Measurements from ENCODE around the gene PRR16.

PRR16 gene

DNA sequence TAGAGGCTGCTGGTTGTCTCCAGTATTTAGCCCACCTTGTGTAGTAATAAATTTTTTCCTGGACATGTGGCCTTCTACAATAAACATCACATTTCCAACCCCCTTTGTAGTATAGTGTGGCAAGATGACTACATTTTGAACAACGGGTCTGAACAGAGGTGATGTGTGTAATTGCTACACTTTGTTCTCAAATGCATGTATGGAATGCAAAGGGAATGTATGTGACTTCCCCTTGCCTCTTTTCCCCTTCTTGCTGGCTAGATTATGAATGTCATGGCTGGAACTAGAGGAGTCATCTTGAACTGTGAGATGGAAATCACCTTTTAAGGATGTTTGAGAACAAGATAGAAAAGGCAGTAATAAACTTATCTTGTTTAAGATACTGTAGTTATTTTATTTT lies 54.5 kb downstream of the PRR16 start:
- DNase-seq, result no peak

DNA sequence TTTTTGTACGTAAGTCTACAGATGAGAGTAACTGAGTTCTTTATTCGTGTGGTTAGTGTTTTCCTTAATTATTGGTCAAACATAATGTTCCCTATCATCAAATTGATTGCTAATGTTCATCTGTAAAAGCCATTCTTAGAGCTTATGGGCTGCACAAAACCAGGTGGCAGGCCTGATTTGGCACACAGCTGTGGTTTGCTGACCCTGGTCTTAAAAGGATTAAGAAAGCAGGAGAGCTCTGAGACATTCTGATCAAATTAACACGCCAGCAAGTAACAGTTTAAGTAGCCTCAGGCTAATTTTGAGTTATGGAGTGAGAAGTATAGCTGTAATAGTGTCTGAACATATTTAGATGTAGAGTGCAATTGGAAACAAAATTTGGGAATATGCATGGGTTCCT lies 63.2 kb downstream of the PRR16 start:
- DNase-seq, result no peak

DNA sequence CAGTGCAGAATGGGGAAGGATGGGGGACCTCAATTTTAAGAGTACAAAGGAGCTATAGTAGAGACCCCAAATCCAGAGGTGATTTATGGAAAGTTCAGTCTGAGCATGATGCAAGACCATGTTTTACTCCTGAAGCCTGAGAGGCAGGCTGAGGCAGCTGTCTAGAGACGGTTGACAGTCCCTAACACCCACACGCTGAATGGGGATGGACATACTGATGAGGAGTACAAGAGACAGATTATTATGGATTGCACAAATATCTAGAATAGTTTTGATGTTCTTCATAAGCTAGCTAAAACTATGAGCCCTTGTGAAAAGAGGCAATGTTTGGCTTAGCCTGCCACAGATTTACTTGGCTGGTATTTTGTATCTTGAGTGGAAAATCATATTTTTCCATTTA lies 64.5 kb downstream of the PRR16 start:
- DNase-seq, result no peak

GRCh38 chr5:120529386-120529785 lies 65.3 kb downstream of the PRR16 start:
- no peak for DNase-seq

DNA sequence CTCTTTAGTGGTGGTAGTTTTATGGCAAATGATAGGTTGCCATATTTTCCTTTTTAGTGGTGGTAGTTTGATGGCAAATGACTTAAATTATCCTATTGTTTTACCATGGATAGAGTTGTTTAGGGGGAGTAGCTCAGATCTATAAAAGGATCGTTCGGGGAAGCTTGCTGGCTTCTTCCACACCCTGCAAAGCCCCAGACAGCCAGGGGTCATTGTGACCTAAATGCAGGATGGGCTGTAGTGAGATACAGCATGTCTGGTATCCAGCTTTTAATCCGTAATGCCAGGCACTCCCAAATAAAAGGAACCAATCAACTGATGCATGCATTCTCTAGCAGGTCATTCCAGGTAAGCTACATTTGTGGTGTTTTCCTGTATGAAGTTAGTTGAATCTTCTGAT lies 67.1 kb downstream of the PRR16 start:
- DNase-seq, result no peak

GRCh38 chr5:120532835-120533234 lies 68.7 kb downstream of the PRR16 start:
- no peak for DNase-seq

DNA sequence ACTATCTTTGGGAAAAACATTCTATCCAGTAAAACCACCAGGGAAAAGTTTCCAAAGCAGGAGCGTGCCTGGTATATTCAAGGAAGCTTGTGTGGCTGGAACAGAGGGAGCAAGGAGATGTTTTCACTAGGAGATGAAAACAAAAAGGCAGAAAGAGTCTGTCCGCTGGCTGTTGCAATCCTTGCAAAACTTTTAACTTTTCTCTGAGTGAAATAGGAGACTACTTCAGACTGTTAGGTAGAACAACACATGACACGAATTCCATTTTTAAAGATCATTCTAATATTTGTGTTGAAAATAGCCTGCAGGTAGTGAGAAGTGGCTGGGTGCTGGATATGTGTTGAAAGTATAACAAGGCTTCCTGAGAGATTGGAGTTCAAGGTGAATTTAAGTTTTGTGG lies 69.5 kb downstream of the PRR16 start:
- DNase-seq, result no peak

DNA sequence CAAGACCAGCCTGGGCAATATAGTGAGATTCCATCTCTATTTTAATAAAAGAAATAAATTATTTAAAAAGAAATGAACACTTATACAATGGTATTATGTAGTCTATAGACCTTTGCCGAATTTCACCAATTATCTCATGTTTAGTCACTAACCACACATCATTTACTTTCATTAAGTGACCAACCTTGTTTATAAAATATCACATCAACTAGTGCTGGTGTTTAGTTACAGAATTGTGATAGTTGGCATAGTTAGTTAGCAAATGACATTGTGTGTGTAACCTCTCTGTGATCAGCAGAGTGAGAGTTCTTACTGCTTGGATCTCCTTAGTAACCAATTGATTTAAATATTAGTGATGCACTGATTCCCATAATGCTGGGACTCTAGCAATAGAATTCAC lies 71.8 kb downstream of the PRR16 start:
- no peak for DNase-seq

GRCh38 chr5:120538149-120538548 lies 74.0 kb downstream of the PRR16 start:
- DNase-seq, result no peak

GRCh38 chr5:120538644-120539043 lies 74.5 kb downstream of the PRR16 start:
- DNase-seq, result no peak

- no peak for DNase-seq
Measured at GRCh38 chr5:120539471-120539870, 75.4 kb downstream of the PRR16 start.

- DNase-seq, result no peak
Measured at GRCh38 chr5:120540097-120540496, 76.0 kb downstream of the PRR16 start.

- no peak for DNase-seq
Measured at GRCh38 chr5:120544043-120544442, 79.9 kb downstream of the PRR16 start.

DNA sequence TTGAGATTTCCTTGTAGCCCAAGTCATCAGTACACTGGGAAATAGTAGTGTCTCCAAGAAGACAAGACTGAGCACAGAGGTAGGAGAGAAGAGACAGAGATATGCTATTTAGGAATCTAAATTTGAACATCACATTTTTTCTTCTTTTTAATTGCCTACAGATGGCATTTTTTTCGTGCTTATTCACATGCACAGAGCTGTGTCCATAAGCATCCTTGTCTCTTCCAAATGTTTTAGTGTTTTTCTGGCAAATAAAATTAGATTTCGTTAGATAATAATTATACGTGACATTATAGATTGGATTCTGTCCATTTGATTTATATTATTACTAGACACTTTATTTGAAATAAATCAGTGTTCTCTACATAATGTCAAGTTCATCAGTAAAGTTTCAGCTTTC lies 80.9 kb downstream of the PRR16 start:
- DNase-seq, result no peak

- DNase-seq, result no peak
Measured at GRCh38 chr5:120545951-120546350, 81.9 kb downstream of the PRR16 start.

- no peak for DNase-seq
Measured at GRCh38 chr5:120546922-120547321, 82.8 kb downstream of the PRR16 start.

DNA sequence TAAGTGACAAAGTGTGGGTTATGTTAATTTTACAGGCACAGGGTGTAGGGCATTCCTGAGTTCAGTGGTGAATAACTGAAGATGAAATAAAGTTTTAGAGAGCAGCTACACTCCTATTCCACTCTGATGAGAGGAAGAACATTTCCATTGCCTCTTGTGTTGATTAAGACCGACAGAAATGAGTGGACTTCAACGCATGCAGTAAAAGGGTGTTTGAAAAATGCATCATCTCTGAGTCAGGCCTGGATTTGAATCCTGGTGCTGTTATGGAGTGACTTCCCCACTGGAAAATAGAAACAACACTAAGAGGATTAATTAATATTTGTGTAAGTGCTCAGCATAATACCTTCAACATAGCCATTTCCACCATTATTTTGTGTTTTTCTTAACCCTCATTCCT lies 86.3 kb downstream of the PRR16 start:
- DNase-seq, result no peak

DNA sequence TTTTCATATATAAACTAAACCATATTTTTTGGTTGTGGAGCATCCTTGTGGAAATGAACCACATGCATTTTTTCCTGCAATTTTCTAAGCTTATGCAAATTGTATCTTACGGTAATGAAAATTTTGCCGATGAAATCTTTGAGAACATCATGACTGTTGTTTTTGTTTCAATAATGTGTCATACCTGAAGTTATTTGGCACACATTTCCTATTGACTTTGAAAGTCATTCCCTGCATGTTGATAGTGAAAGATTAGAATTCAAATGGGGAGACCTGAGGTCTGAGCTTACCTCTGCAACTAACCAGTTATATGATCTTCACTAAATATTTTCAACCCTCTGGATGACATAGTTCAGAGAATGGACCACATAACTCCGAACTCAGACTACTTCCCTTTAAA lies 88.5 kb downstream of the PRR16 start:
- peak; percentile 84 for DNase-seq

GRCh38 chr5:120555345-120555744 lies 91.2 kb downstream of the PRR16 start:
- no peak for DNase-seq

- DNase-seq, result no peak
Measured at GRCh38 chr5:120564013-120564412, 99.9 kb downstream of the PRR16 start.

DNA sequence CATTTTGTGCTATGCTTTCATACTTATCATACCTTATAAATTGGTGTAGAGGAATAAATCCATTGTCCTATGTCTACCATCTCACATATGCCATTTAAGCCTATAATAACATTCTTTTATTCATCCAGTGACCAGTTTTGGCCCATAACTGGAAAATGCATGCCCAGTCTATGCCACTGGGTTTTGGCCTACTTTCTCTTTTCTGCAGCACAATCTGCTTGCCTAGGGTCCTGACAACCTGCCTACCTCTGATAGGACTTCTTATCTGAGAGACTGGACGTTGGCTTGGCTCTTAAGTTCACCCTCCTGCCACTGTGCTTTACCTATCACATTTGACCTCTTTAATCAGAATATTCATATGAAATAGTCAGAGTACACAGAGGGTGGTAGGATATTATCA lies 103.0 kb downstream of the PRR16 start:
- DNase-seq, result no peak

GRCh38 chr5:120567921-120568320 lies 103.8 kb downstream of the PRR16 start:
- DNase-seq, result no peak

GRCh38 chr5:120568711-120569110 lies 104.6 kb downstream of the PRR16 start:
- DNase-seq, result no peak

DNA sequence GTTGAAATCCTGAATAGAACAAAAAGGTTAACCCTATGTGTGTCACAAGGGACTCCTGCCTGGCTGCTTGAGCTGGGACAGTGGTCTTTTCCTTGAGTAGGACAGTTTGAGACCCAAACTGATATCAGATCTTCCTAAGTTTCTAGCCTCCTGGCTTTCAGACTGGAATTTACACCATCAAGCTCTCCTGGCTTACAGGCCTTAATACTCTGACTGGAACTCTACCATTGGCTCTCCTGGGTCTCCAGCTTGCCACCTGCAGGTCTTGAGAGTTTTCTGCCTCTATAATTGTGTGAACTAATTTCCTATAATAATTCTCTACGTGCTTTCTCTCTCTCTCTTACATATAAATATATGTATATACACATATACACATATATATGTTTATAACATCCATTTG lies 112.5 kb downstream of the PRR16 start:
- DNase-seq, result no peak

GRCh38 chr5:120582635-120583034 lies 118.5 kb downstream of the PRR16 start:
- no peak for DNase-seq

DNA sequence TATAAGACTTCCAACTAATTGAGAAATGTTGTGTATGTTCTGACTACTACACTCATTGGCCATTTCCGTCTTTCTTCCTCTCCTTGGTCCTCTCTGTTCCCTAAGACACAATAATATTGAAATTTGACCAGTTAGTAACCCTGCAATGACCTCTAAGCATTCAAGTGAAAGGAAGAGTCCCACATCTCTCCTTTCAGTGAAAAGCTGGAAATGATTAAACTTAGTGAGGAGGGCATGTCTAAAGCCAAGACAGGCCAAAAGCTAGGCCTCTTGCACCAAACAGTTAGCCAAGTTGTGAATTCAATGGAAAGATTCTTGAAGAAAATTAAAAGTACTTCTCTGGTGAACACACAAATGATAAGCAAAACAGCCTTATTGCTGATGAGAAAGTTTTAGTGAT lies 122.5 kb downstream of the PRR16 start:
- no peak for DNase-seq
